GM12872 (cell line): ENCODE results near the gene TKTL2.

ENCODE experiments used
- TF ChIP-seq, protein P1 (sequence below): IDR thresholded peaks from 3 replicates; pipeline ENCODE4 v1.5.1; 2011; ENCODE audit warnings: low read depth, mild to moderate bottlenecking, low read length, moderate library complexity; ENCODE audit not compliant: insufficient read depth

Gene TKTL2

GRCh38 chr4:163440040-163440439 is 33.5 kb downstream of the TKTL2 start:
- TF ChIP-seq, protein P1, sequence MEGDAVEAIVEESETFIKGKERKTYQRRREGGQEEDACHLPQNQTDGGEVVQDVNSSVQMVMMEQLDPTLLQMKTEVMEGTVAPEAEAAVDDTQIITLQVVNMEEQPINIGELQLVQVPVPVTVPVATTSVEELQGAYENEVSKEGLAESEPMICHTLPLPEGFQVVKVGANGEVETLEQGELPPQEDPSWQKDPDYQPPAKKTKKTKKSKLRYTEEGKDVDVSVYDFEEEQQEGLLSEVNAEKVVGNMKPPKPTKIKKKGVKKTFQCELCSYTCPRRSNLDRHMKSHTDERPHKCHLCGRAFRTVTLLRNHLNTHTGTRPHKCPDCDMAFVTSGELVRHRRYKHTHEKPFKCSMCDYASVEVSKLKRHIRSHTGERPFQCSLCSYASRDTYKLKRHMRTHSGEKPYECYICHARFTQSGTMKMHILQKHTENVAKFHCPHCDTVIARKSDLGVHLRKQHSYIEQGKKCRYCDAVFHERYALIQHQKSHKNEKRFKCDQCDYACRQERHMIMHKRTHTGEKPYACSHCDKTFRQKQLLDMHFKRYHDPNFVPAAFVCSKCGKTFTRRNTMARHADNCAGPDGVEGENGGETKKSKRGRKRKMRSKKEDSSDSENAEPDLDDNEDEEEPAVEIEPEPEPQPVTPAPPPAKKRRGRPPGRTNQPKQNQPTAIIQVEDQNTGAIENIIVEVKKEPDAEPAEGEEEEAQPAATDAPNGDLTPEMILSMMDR: no peak
